LNCAP (cell line): Measurements from ENCODE around the gene TNRC6C.

Source experiments
- CTCF ChIP-seq: fragments of 450-650 bp; IDR thresholded peaks from 2 replicates; pipeline ENCODE4 v1.5.1; 2017; ENCODE audit warnings: mild to moderate bottlenecking

Gene TNRC6C

GRCh38 chr17:78123258-78123929 lies 164.9 kb downstream of the TNRC6C start:
- no peak for TF ChIP-seq CTCF

- no peak for TF ChIP-seq CTCF
Measured at GRCh38 chr17:78124081-78124835, 165.8 kb downstream of the TNRC6C start.

- no peak for TF ChIP-seq CTCF
Measured at GRCh38 chr17:78124836-78125137, 166.3 kb downstream of the TNRC6C start.

GRCh38 chr17:78125138-78125913 lies 166.8 kb downstream of the TNRC6C start:
- TF ChIP-seq CTCF: no peak

- no peak for TF ChIP-seq CTCF
Measured at GRCh38 chr17:78125976-78126894, 167.7 kb downstream of the TNRC6C start.

- TF ChIP-seq CTCF: no peak
Measured at GRCh38 chr17:78126895-78127238, 168.4 kb downstream of the TNRC6C start.
